SU-DHL-6 (cell line): ENCODE data around the gene ATP4B.

Experiments
- H2AFZ ChIP-seq: fragments of 200-600 bp; sonication (generic); 2 replicates; pipeline ENCODE4 v1.6.1; 2014; ENCODE audit warnings: low read depth, mild to moderate bottlenecking, moderate library complexity, mixed read lengths, antibody characterized with exemption, low read length; ENCODE audit not compliant: severe bottlenecking
- H3F3A ChIP-seq: fragments of 200-600 bp; shearing (Covaris generic); 2 replicates; pipeline ENCODE4 v1.6.0; 2016; ENCODE audit warnings: antibody characterized with exemption, mild to moderate bottlenecking; ENCODE audit not compliant: insufficient read depth
- H3K27ac ChIP-seq: fragments of 200-600 bp; sonication (generic); 2 replicates; pipeline ENCODE4 v1.5.1; 2016; ENCODE audit warnings: low read depth, mild to moderate bottlenecking, low read length, moderate library complexity, mixed read lengths
- H3K27me3 ChIP-seq: fragments of 200-600 bp; sonication (generic), shearing (Covaris generic); 2 replicates; pipeline ENCODE4 v1.6.0; 2014; ENCODE audit warnings: mild to moderate bottlenecking, low read length
- H3K36me3 ChIP-seq: fragments of 200-600 bp; sonication (generic); 2 replicates; pipeline ENCODE4 v1.6.1; 2014; ENCODE audit warnings: mild to moderate bottlenecking, low read length, mixed read lengths
- H3K4me2 ChIP-seq: fragments of 300-600, 200-600 bp; shearing (Covaris generic), sonication (generic); 2 replicates; pipeline ENCODE4 v1.6.0; 2014; ENCODE audit warnings: low read length, low read depth, mild to moderate bottlenecking; ENCODE audit not compliant: poor library complexity, severe bottlenecking
- H3K4me3 ChIP-seq: fragments of 200-600 bp; sonication (generic); 2 replicates; pipeline ENCODE4 v1.5.1; 2014; ENCODE audit warnings: antibody characterized with exemption, low read length, mild to moderate bottlenecking, mixed read lengths; ENCODE audit not compliant: insufficient read depth, poor library complexity, severe bottlenecking
- H3K79me2 ChIP-seq: fragments of 200-600 bp; sonication (generic); 2 replicates; pipeline ENCODE4 v1.6.1; 2014; ENCODE audit warnings: mild to moderate bottlenecking, low read length, moderate library complexity; ENCODE audit not compliant: insufficient read depth
- H3K9ac ChIP-seq: fragments of 200-600 bp; sonication (generic); 2 replicates; pipeline ENCODE4 v1.7.0; 2014; ENCODE audit warnings: mild to moderate bottlenecking, low read length
- H3K9me2 ChIP-seq: fragments of 200-600 bp; sonication (generic); replicated peaks from 2 replicates; pipeline ENCODE4 v1.6.1; 2014; ENCODE audit warnings: low read length; ENCODE audit not compliant: insufficient read depth
- H3K9me3 ChIP-seq: fragments of 200-600 bp; sonication (generic); 2 replicates; pipeline ENCODE4 v1.6.1; 2014; ENCODE audit warnings: low read length, mixed read lengths; ENCODE audit not compliant: insufficient read depth
- H4K20me1 ChIP-seq: fragments of 200-600 bp; sonication (generic); 2 replicates; pipeline ENCODE4 v1.6.1; 2014; ENCODE audit warnings: low read depth, mild to moderate bottlenecking, antibody characterized with exemption, low read length, moderate library complexity, mixed read lengths
- EZH2phosphoT487 ChIP-seq: fragments of 200-600 bp; sonication (generic), shearing (Covaris generic); conservative IDR thresholded peaks from 2 replicates; pipeline ENCODE4 v1.6.1; 2018; ENCODE audit warnings: mild to moderate bottlenecking, antibody characterized with exemption, low read length, moderate library complexity, mixed read lengths
- TF ChIP-seq, protein P1 (sequence below): fragments of 200-600 bp; sonication (generic); IDR thresholded peaks from one replicate; pipeline ENCODE4 v1.5.1; 2017; ENCODE audit warnings: antibody characterized with exemption, mild to moderate bottlenecking, low read length, moderate library complexity; ENCODE audit not compliant: insufficient read depth, poor library complexity, severe bottlenecking

The ATP4B gene

DNA sequence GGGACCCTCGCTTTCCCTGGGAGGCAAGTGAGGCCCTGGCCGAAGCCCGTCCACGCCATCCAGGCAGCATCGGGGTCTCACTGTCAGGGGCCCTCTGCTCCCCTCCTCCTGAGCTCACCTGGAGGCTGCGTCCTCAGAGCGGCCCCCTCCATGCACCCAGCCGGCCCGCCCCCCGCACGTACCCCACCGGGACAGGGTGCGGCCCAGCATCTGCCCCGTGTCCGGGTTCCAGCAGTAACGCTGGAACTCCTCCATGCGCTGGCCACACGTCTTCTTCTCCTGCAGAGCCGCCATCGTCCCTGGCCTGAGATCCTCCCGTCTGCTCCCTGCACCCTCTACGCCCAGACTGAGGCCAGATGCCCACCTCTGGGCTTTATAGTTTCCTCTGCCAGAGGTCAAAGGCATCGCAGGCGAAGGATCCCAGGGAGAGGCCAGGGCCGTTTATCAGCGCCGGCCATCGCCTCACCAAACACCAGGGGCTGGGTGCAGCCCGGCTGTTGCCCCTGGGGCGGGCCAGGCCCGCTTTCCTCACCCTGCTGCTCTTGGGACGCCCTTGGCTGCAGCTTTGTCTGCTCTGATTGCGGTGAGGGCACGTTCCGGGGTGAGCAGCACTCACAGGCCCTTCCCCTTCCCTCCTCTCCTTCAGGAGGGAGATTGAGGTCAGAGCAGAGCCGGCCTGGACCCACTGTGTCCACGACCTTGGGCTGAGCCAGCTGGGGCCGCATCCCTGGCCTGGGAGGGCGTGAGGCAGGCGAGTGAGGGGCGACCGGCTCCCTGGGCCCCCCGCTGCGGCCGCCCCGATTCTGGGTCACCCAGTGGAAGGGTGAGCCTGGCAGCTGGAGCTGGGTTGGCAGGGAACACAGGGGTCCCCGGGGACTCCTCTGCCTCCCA, at the start of gene ATP4B:
TSS of gene ATP4B (minus strand) at position 348 of the 891 bp plus-strand sequence. CDS start at position 294, 54 bp downstream.
- H3K4me3 ChIP-seq: no peak within 1 kb of the TSS
- H3K4me2 ChIP-seq: no peak within 1 kb of the TSS
- no peak within 1 kb of the TSS for H3K9ac ChIP-seq
- H3K79me2 ChIP-seq: no peaks in the 10 kb centered on the region
- no peak within 1 kb of the TSS for H2AFZ ChIP-seq
- H4K20me1 ChIP-seq: no peaks in the 10 kb centered on the region
- no peaks in the 10 kb centered on the region for H3K27me3 ChIP-seq
- no peaks in the 10 kb centered on the region for H3K9me3 ChIP-seq
- H3K9me2 ChIP-seq: no peaks in the 10 kb centered on the region
- H3K27ac ChIP-seq: no peak within 1 kb of the TSS
- no peak for TF ChIP-seq EZH2phosphoT487
- TF ChIP-seq, protein P1, sequence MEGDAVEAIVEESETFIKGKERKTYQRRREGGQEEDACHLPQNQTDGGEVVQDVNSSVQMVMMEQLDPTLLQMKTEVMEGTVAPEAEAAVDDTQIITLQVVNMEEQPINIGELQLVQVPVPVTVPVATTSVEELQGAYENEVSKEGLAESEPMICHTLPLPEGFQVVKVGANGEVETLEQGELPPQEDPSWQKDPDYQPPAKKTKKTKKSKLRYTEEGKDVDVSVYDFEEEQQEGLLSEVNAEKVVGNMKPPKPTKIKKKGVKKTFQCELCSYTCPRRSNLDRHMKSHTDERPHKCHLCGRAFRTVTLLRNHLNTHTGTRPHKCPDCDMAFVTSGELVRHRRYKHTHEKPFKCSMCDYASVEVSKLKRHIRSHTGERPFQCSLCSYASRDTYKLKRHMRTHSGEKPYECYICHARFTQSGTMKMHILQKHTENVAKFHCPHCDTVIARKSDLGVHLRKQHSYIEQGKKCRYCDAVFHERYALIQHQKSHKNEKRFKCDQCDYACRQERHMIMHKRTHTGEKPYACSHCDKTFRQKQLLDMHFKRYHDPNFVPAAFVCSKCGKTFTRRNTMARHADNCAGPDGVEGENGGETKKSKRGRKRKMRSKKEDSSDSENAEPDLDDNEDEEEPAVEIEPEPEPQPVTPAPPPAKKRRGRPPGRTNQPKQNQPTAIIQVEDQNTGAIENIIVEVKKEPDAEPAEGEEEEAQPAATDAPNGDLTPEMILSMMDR: no peak
- H3F3A ChIP-seq: no peaks in the 10 kb centered on the region; the same call in 1 of the 2 replicates
- no peaks in the 10 kb centered on the region for H3K36me3 ChIP-seq

DNA sequence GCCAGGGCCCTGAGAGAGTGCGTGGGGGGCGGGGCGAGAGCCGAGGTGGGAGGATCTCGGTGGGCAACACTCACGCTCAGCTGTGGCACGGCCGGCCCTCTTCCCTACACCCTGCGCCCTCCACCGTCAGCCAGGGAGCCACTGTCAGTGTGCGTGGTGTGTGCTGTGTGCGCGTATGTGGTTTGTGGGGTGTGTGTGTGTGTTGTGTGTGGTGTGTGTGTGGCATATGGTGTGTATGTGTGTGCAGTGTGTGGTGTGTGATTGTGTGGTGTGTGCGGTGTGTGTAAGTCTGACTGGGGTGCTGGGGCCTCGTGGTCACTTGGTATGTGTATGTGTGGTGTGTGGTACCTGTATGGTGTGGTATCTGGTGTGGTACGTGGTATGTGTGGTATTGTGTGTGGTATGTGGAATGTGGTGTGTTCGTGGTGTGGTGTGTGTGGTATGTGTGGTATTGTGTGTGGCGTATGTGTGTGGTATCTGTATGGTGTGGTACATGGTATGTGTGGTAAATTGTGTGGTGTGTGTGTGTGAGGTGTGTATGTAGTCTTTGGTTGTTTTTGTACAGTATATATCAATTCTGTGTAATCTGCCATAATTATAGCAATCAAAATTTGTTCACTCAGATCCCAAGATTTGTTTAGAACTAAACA, 14.1 kb upstream of the ATP4B start:
- H3K9ac ChIP-seq: no peak overlapping the region
- no peaks in the 10 kb centered on the region for H3K79me2 ChIP-seq
- no peaks in the 10 kb centered on the region for H3F3A ChIP-seq
- H2AFZ ChIP-seq: no peak overlapping the region
- H3K27ac ChIP-seq: no peak overlapping the region
- no peaks in the 10 kb centered on the region for H3K9me2 ChIP-seq
- no peaks in the 10 kb centered on the region for H3K9me3 ChIP-seq
- no peaks in the 10 kb centered on the region for H3K27me3 ChIP-seq
- no peaks in the 10 kb centered on the region for H3K36me3 ChIP-seq
- no peaks in the 10 kb centered on the region for H4K20me1 ChIP-seq
- H3K4me3 ChIP-seq: no peak overlapping the region
- TF ChIP-seq, protein P1: no peak
- no peak for TF ChIP-seq EZH2phosphoT487
- H3K4me2 ChIP-seq: no peak overlapping the region

DNA sequence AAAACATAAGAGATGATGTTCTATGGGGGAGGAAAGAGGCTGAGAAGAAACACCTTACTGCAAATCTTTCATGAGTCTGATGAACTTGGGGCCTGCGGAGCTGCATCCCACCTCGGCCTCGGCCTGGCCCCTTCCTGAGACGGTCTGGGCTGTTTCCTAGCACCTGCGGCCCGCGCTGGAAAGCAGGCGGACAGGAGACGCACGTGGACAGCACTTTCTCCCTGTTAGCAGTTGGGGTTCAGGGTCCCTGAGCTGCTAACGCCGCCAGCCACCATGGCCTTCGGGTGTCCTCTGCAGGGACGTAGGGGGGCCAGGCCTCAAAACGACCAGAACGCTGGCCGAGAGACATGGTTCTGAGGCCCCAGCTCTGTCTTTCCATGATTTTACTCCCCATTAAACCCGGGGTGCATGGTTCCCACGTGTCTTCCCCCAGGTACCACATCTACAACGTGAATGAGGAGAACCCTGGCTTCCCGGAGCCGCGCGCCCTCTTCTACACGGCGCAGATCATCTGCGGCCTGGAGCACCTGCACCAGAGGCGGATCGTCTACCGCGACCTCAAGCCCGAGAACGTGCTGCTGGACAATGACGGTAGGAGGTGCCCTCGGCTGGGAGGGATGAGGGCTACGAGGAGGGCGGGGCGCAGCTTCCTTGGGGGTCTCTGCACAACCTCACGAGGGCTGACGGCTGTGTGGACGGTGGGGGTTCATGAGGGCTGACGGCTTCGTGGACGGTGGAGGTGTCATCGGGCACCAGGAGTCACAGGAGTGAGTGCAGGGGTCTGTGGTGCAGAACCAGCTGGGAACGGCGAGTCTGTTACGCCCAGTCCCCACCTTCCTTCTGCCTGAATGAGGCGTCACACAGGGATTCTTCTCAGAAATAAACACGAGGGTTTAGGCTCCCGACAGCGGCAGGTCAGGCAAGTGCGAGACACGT, 13.3 kb upstream of the ATP4B start:
- no peak overlapping the region for H3K9ac ChIP-seq
- no peak overlapping the region for H3K4me3 ChIP-seq
- H3F3A ChIP-seq: no peaks in the 10 kb centered on the region
- no peak for TF ChIP-seq EZH2phosphoT487
- TF ChIP-seq, protein P1: no peak
- no peaks in the 10 kb centered on the region for H3K9me3 ChIP-seq
- H3K4me2 ChIP-seq: no peak overlapping the region
- no peaks in the 10 kb centered on the region for H3K9me2 ChIP-seq
- H3K27me3 ChIP-seq: no peaks in the 10 kb centered on the region
- H3K36me3 ChIP-seq: no peaks in the 10 kb centered on the region
- no peaks in the 10 kb centered on the region for H4K20me1 ChIP-seq
- no peak overlapping the region for H3K27ac ChIP-seq
- H3K79me2 ChIP-seq: no peaks in the 10 kb centered on the region
- no peak overlapping the region for H2AFZ ChIP-seq
